PFSK-1 (cell line): ENCODE results near the gene MARK3.

Experiments
- FOXP2 ChIP-seq: optimal IDR thresholded peaks from 2 replicates; pipeline ENCODE3; 2011; ENCODE audit warnings: borderline replicate concordance, control low read depth, inconsistent platforms; ENCODE audit not compliant: insufficient read depth; ENCODE audit errors: extremely low read length, extremely low read depth
- POLR2AphosphoS5 ChIP-seq: IDR thresholded peaks from 2 replicates; pipeline ENCODE4 v1.6.1; 2012; ENCODE audit warnings: low read depth, mild to moderate bottlenecking, control low read depth, low read length, moderate library complexity
- SIN3A ChIP-seq: IDR thresholded peaks from 2 replicates; pipeline ENCODE4 v1.6.1; 2012; ENCODE audit warnings: mild to moderate bottlenecking, low read length, moderate library complexity, borderline replicate concordance; ENCODE audit not compliant: insufficient read depth
- TAF1 ChIP-seq: IDR thresholded peaks from 2 replicates; pipeline ENCODE4 v1.6.1; 2012; ENCODE audit warnings: low read length, control low read depth, borderline replicate concordance; ENCODE audit not compliant: insufficient read depth
- TF ChIP-seq, protein P1 (sequence below), 2 experiments: IDR thresholded peaks; 2 replicates each; pipeline versions ENCODE4 v1.6.1 to v1.8.0; 2011 to 2012; ENCODE audit warnings: low read depth in 2 of 2, low read length in 2 of 2, control low read depth in 1 of 2, inconsistent platforms in 1 of 2, mild to moderate bottlenecking in 1 of 2, moderate library complexity in 1 of 2; ENCODE audit not compliant: insufficient read depth in 1 of 2

GRCh38 chr14:103540821-103541708 is 155.8 kb downstream of the MARK3 start:
- TF ChIP-seq FOXP2 (no peak), POLR2AphosphoS5 (no peak), SIN3A (no peak), TAF1 (no peak)
- TF ChIP-seq, protein P1, sequence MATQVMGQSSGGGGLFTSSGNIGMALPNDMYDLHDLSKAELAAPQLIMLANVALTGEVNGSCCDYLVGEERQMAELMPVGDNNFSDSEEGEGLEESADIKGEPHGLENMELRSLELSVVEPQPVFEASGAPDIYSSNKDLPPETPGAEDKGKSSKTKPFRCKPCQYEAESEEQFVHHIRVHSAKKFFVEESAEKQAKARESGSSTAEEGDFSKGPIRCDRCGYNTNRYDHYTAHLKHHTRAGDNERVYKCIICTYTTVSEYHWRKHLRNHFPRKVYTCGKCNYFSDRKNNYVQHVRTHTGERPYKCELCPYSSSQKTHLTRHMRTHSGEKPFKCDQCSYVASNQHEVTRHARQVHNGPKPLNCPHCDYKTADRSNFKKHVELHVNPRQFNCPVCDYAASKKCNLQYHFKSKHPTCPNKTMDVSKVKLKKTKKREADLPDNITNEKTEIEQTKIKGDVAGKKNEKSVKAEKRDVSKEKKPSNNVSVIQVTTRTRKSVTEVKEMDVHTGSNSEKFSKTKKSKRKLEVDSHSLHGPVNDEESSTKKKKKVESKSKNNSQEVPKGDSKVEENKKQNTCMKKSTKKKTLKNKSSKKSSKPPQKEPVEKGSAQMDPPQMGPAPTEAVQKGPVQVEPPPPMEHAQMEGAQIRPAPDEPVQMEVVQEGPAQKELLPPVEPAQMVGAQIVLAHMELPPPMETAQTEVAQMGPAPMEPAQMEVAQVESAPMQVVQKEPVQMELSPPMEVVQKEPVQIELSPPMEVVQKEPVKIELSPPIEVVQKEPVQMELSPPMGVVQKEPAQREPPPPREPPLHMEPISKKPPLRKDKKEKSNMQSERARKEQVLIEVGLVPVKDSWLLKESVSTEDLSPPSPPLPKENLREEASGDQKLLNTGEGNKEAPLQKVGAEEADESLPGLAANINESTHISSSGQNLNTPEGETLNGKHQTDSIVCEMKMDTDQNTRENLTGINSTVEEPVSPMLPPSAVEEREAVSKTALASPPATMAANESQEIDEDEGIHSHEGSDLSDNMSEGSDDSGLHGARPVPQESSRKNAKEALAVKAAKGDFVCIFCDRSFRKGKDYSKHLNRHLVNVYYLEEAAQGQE (IDR thresholded peaks at IDR 0.05; ENCODE audit: insufficient read depth in 1 of 2, low read depth in 2 of 2, low read length in 2 of 2), result no peak
